ENCODE results near the gene COPS7B.

COPS7B gene

DNA sequence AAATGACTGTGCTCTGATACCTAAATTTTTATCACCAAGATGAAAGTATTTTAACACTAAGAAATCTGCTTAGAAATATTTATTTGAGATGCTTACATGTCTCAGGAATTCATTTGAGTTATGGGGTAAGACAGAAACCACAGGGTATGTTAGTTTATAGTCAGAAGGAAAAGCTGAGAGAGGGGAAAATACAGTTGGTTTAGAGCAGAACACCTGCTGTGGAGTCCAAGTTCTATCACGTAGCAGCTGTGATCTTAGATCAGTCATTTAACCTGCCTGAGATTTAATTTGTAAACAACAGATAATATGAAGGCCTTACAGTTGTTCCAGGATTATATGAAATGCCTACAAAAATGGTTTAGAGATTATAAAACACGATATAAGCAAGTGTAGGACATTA, 34.2 kb upstream of the COPS7B start:
- Histone ChIP-seq H3K27ac (no peak overlapping the region), H3K4me3 (no peak overlapping the region)
- no peak for DNase-seq (ENCODE audit: low spot score)
- TF ChIP-seq, protein P1, sequence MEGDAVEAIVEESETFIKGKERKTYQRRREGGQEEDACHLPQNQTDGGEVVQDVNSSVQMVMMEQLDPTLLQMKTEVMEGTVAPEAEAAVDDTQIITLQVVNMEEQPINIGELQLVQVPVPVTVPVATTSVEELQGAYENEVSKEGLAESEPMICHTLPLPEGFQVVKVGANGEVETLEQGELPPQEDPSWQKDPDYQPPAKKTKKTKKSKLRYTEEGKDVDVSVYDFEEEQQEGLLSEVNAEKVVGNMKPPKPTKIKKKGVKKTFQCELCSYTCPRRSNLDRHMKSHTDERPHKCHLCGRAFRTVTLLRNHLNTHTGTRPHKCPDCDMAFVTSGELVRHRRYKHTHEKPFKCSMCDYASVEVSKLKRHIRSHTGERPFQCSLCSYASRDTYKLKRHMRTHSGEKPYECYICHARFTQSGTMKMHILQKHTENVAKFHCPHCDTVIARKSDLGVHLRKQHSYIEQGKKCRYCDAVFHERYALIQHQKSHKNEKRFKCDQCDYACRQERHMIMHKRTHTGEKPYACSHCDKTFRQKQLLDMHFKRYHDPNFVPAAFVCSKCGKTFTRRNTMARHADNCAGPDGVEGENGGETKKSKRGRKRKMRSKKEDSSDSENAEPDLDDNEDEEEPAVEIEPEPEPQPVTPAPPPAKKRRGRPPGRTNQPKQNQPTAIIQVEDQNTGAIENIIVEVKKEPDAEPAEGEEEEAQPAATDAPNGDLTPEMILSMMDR (IDR thresholded peaks at IDR 0.05) = no peak

DNA sequence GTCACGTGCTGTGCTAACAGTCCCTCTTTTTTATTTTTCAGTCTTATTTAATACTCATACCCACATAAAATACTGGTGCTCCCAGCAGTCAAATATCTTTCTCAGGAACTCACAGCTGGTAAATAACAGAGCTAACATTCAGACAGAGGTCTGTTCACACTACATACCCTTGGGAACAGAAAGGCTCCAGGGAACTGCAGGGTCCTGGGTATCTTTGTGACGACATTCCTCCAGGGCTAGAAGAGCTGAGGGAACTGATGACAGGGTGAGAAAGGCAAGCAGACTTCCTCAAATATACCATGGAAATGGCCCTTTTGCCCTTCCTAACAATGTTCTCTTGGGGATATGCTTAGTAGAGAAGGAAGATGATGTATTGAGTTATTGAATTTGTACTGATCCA, 24.5 kb upstream of the COPS7B start:
- no peak overlapping the region for H3K27ac ChIP-seq
- TF ChIP-seq, protein P1 (IDR thresholded peaks at IDR 0.05) = no peak
- H3K4me3 ChIP-seq = no peak overlapping the region
- no peak for DNase-seq (ENCODE audit: low spot score)

DNA sequence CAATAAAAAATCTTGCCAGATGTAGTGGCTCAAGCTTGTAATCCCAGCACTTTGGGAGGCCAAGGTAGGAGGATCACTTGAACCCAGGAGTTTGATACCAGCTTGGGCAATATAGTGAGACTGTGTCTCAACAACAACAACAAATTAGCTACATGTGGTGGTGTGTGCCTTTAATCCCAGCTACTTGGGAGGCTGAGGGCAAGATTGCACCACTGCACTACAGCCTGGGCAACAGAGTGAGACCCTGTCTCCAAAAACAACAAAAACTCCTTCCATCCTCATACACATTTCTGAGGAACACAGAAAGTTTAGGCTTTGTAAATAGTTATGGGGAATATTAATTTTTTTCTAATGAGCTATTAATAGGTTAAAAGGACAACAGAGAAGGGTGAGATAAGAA, 22.1 kb upstream of the COPS7B start:
- TF ChIP-seq, protein P1 (IDR thresholded peaks at IDR 0.05) = no peak
- no peak for DNase-seq (ENCODE audit: low spot score)
- Histone ChIP-seq H3K4me3 (no peak overlapping the region), H3K27ac (no peak overlapping the region)

DNA sequence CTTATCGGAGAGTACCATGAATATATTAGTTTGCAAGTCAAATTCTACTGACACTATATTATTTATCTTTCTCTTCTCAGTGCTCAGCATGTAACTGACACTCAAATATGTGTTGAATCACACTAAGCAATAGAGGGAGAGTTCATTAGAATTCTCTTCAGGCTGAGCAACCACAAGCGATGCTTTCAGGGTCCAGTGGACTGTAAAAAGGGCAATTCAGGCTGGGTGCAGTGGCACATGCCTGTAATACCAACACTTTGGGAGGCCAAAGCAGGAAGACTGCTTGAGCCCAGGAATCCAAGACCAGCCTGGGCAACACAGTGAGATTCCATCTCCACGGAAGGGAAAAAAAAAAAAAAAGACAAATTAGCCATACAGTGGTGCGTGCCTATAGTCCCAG, 21.5 kb upstream of the COPS7B start:
- TF ChIP-seq, protein P1 (IDR thresholded peaks at IDR 0.05) = no peak
- H3K4me3 ChIP-seq = no peak overlapping the region
- no peak for DNase-seq (ENCODE audit: low spot score)
- no peak overlapping the region for H3K27ac ChIP-seq

DNA sequence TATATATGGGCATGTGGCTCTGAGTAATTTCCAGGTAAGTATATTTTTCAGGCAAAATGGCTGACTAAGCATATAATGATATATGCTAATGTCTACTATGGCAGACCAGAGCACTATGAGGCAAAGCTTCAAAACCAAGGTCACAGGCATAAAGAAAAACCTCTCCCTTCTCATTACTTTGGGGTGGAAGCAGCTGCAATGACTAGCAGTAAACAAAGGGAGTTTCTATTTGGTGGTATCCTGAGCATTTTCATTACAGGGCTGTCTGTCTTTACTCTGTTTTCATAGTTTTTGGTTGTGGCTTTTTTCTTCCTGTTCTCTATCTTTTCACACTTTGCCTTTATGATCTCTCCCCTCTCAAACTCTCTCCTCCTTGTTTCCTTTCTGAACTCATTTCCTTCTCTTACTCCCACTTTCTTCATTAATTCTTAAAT, 20.7 kb upstream of the COPS7B start:
- no peak for DNase-seq (ENCODE audit: low spot score)
- TF ChIP-seq, protein P1 (IDR thresholded peaks at IDR 0.05) = no peak

DNA sequence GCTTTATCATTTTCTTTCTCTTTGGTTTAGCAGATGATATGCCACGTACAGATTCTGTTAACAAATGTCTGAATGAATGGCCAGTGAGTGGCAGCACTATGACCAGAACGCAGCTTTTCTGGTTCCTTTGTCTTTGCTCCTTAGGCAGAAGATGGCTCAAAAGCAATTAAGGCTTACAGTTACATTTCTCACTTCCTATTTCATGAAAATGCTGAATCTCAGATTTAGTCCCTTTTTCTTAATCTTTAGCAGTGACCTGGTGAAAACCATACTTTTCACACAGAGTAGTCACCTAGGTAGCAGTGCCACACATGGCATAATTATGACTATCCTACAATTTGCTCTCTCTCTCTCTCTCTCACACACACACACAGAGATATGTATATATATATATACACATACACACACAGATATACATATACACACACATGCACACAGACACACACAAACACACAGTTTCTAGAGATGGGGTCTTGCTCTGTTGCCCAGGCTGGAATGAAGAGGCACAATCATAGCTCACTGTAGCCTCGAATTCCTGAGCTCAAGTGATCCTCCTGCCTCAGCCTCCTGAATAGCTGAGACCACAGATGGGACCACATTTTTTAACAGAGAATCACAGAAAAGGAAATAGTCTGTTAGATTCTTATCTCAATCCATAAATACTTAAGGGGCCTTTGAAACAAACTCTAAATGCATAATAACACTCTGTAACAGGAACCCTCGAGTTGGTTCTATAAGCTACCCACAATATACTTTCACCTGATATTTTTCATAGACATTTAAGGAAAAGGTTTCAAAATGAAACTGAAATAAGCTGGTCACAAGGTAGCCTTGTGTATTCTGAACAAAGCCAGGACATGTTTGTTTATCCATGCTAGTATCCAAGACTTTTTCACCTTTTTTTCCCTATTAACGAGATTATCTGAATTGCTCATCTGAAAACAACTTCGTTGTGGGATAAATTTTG, 16.8 kb upstream of the COPS7B start:
- DNase-seq (ENCODE audit: low spot score) = no peak
- no peak overlapping the region for H3K27ac ChIP-seq
- no peak overlapping the region for H3K4me3 ChIP-seq
- TF ChIP-seq, protein P1 (IDR thresholded peaks at IDR 0.05) = no peak

More for the DNA sequence above, 20.7 kb upstream of the COPS7B start:
- Histone ChIP-seq H3K27ac (no peak overlapping the region), H3K4me3 (no peak overlapping the region)
